Uterus (tissue), 4 donors: ENCODE results near the gene PTPRM. TPM values are rescaled to one million over a fixed set of nuclear protein-coding genes. Genes with fewer than 3 reads are reported as not detected.

Experiments used
- DNase-seq, 2 donors: peaks; one replicate each; pipeline ENCODE4 v3.0.0-alpha.2; 2019 to 2020
- H3K27ac ChIP-seq, 2 donors: fragments of 200-600 bp; sonication (generic); 1 replicate in 1 of 2; 2 replicates in 1 of 2; pipeline ENCODE4 v1.5.1; 2016 to 2018
- H3K27me3 ChIP-seq, 2 donors: fragments of 200-600 bp; sonication (generic); one replicate each; pipeline ENCODE4 v1.5.1; 2018 to 2019; ENCODE audit warnings: control low read depth in 1 of 2
- H3K36me3 ChIP-seq, 2 donors: fragments of 200-600 bp; sonication (generic); one replicate each; pipeline ENCODE4 v1.5.1; 2019; ENCODE audit warnings: control low read depth in 1 of 2
- H3K4me1 ChIP-seq, 2 donors: fragments of 200-600 bp; sonication (generic); one replicate each; pipeline ENCODE4 v1.5.1; 2018 to 2019; ENCODE audit warnings: control low read depth in 1 of 2
- H3K4me3 ChIP-seq, 2 donors: fragments of 200-600 bp; sonication (generic); 1 replicate in 1 of 2; 2 replicates in 1 of 2; pipeline ENCODE4 v1.5.1; 2018 to 2019; ENCODE audit warnings: mild to moderate bottlenecking in 1 of 2
- H3K9me3 ChIP-seq, 2 donors: fragments of 200-600 bp; sonication (generic); one replicate each; pipeline ENCODE4 v1.5.1; 2019; ENCODE audit warnings: control low read depth in 1 of 2
- POLR2A ChIP-seq, 2 donors: fragments of 450-650 bp; IDR thresholded peaks; one replicate each; pipeline ENCODE4 v1.6.1; 2016; ENCODE audit warnings: antibody characterized with exemption in 2 of 2, mild to moderate bottlenecking in 1 of 2, moderate library complexity in 1 of 2
- intact Hi-C: fragments of 100-400 bp; cut with DNase I; formaldehyde crosslinking; loops from one replicate; pipeline ENCODE4 v1.15.1; 2023; ENCODE audit warnings: low total_unique reads
- total RNA-seq, 4 donors: library from RNA; depleted of rRNA in 3 of 4; stranded (reverse); fragments of >200 nt in 3 of 4; gene quantifications; one replicate each; pipeline versions ENCODE4 v1.1.0 to v1.2.4, GENCODE V29; 2014 to 2023
- TF ChIP-seq, protein P1 (sequence below), 4 experiments: fragments of 200-600 bp in 2 of 4; fragments of 450-650 bp in 2 of 4; sonication (generic) in 2 of 4; IDR thresholded peaks; one replicate each; pipeline ENCODE4 v1.5.1; 2016 to 2019; ENCODE audit warnings: antibody characterized with exemption in 4 of 4, mild to moderate bottlenecking in 2 of 4, moderate library complexity in 1 of 4
- donor health status: DM: yes; HTN: yes; CAD: no.

Gene PTPRM
- total RNA-seq, 4 donors from 2014 or later, result 62.0 to 127 (median 85.7) TPM

DNA sequence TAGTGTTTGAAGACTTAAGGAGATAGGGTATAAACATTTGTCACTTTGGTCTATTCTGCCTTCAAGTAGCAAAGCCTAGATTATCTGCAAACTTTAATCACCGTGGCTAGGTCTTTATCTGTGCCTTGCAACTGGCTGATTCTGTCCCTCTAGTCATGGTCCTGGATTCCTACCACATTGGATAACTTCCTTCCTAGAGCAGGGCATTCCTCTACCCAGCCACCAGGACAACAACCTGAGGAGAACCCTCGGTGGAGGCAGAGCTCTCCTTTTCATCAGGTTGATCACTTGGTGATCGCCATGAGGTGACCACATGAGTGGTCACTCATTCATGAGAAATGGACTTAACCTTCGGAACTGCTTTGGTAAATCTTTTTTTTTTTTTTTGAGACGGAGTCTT, 25.3 kb upstream of the PTPRM start:
- Histone ChIP-seq H3K4me3 (no peak overlapping the region), H3K27me3 (no peaks in the 10 kb centered on the region), H3K36me3 (no peaks in the 10 kb centered on the region), H3K27ac (no peak overlapping the region), H3K9me3 (no peaks in the 10 kb centered on the region), H3K4me1 (no peaks in the 10 kb centered on the region)
- intact Hi-C loops, result no loop called here
- DNase-seq, result no peak
- TF ChIP-seq, protein P1, sequence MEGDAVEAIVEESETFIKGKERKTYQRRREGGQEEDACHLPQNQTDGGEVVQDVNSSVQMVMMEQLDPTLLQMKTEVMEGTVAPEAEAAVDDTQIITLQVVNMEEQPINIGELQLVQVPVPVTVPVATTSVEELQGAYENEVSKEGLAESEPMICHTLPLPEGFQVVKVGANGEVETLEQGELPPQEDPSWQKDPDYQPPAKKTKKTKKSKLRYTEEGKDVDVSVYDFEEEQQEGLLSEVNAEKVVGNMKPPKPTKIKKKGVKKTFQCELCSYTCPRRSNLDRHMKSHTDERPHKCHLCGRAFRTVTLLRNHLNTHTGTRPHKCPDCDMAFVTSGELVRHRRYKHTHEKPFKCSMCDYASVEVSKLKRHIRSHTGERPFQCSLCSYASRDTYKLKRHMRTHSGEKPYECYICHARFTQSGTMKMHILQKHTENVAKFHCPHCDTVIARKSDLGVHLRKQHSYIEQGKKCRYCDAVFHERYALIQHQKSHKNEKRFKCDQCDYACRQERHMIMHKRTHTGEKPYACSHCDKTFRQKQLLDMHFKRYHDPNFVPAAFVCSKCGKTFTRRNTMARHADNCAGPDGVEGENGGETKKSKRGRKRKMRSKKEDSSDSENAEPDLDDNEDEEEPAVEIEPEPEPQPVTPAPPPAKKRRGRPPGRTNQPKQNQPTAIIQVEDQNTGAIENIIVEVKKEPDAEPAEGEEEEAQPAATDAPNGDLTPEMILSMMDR (IDR thresholded peaks at IDR 0.05), result no peak
- no peak for TF ChIP-seq POLR2A (IDR thresholded peaks at IDR 0.05)

DNA sequence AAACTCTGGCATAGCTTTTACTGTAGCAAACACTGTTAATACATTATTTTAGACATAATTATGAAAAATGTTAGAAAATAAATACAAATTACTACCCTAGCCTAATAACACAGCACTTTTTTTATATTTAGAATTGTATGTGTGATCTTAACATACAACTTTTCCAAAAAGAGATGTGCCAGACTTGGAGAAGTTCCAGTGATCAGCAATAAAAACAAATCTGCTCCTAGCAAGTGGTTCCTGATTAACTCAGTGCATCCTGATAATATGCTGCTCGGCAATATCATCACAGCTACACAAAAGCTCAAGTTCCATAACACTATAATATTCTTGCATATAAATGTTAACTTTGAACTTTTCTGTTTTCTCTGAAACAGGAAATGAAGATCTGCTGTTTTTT, 22.4 kb upstream of the PTPRM start:
- TF ChIP-seq POLR2A (IDR thresholded peaks at IDR 0.05), result no peak
- TF ChIP-seq, protein P1 (IDR thresholded peaks at IDR 0.05), result no peak
- intact Hi-C loops, result no loop called here
- Histone ChIP-seq H3K27me3 (no peaks in the 10 kb centered on the region), H3K4me3 (no peak overlapping the region), H3K9me3 (no peaks in the 10 kb centered on the region), H3K27ac (no peak overlapping the region), H3K4me1 (no peaks in the 10 kb centered on the region), H3K36me3 (no peaks in the 10 kb centered on the region)
- DNase-seq, result no peak

DNA sequence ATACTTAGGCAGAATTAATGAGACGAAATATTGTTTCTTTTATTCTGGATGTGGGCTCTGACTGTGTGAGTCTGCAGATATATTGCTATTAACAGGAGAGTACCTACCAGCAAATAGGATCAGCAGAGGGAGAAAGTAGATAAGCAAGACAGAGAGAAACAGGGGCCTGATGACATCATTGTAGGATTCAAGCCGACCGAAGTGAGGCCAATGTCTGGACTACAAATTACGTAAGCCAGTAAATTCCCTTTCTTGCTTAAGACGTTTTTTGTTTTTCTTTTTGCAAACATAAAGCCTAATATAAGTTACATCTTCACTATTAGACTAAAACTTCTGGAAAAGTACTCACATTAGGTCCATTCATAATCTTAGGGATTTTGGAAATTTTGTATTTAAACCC, 21.4 kb upstream of the PTPRM start:
- intact Hi-C loops, result no loop called here
- no peaks in the 10 kb centered on the region for H3K4me1 ChIP-seq
- no peak overlapping the region for H3K4me3 ChIP-seq
- no peaks in the 10 kb centered on the region for H3K9me3 ChIP-seq
- TF ChIP-seq, protein P1 (IDR thresholded peaks at IDR 0.05), result no peak
- no peak for TF ChIP-seq POLR2A (IDR thresholded peaks at IDR 0.05)
- H3K27me3 ChIP-seq, result no peaks in the 10 kb centered on the region
- no peak overlapping the region for H3K27ac ChIP-seq
- peak; percentile 27 to 29 for DNase-seq
- H3K36me3 ChIP-seq, result no peaks in the 10 kb centered on the region

DNA sequence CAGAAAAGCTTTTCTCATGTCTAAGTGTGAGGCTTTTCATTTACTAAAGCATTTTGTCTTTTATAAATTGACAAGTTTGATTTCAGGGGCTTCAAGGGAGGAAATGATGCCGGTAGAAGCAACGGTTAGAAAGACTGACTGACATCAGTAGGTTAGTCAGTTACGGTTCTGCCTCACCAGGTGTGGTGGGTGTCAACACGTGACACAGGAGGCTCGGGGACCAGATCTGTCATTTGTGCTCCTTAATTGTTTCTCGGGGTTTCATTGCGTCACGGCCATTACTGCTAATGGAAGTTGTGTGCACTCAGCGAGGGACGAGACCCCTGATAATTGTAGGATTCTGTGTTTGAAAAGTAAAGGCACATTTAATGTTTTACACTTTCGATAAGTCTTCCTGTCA, 18.9 kb upstream of the PTPRM start:
- intact Hi-C loops, result no loop called here
- H3K4me1 ChIP-seq, result no peaks in the 10 kb centered on the region

DNA sequence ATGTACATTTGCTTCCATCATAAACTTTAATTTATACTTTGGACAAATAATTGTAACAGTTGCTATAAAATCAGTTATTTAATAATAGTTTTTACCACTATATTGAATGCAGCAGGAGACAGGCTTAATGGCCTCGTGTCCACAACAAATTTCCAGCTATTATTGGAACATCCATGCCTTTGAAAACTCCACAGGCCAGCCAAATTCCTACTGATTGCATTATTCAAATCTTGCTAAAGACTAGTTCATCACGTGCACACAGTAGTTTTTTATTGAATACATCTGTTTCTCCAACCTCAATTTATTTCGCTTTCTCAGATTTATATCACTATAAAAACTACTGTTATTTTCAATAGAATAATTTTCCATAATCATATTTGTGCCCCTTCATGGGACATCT, 18.4 kb upstream of the PTPRM start:
- TF ChIP-seq, protein P1 (IDR thresholded peaks at IDR 0.05), result no peak
- no peak for TF ChIP-seq POLR2A (IDR thresholded peaks at IDR 0.05)
- no peaks in the 10 kb centered on the region for H3K36me3 ChIP-seq
- no peak for DNase-seq
- no peak overlapping the region for H3K4me3 ChIP-seq
- H3K9me3 ChIP-seq, result no peaks in the 10 kb centered on the region
- intact Hi-C loops, result no loop called here
- no peak overlapping the region for H3K27ac ChIP-seq
- H3K27me3 ChIP-seq, result no peaks in the 10 kb centered on the region
- no peaks in the 10 kb centered on the region for H3K4me1 ChIP-seq

More for the DNA sequence above, 18.9 kb upstream of the PTPRM start:
- Histone ChIP-seq H3K36me3 (no peaks in the 10 kb centered on the region), H3K27me3 (no peaks in the 10 kb centered on the region), H3K4me3 (no peak overlapping the region), H3K27ac (no peak overlapping the region), H3K9me3 (no peaks in the 10 kb centered on the region)
- TF ChIP-seq, protein P1 (IDR thresholded peaks at IDR 0.05), result no peak
- TF ChIP-seq POLR2A (IDR thresholded peaks at IDR 0.05), result no peak
- no peak for DNase-seq
